ENCODE data around the gene BLM.

GRCh38 chr15:90862487-90862886 lies 145.3 kb downstream of the BLM start:
- no peak for TF ChIP-seq HCFC1 (IDR thresholded peaks at IDR 0.05; ENCODE audit: low read length)
- no peak for TF ChIP-seq CEBPB (IDR thresholded peaks at IDR 0.05; ENCODE audit: borderline replicate concordance in 1 of 2, low read depth in 2 of 2, low read length in 2 of 2)
- no peak for TF ChIP-seq CREM (IDR thresholded peaks at IDR 0.05; ENCODE audit: low read depth)
- no peak for TF ChIP-seq CTCF (IDR thresholded peaks at IDR 0.05 in 2 of 3, conservative IDR thresholded peaks at IDR 0.05 in 1 of 3; ENCODE audit: control insufficient read depth in 2 of 3, extremely low read depth in 1 of 3, insufficient read depth in 1 of 3, low read depth in 3 of 3, low read length in 3 of 3)

Data from GM12878 (cell line).